Measurements from ENCODE around the gene FAM98B.

DNA sequence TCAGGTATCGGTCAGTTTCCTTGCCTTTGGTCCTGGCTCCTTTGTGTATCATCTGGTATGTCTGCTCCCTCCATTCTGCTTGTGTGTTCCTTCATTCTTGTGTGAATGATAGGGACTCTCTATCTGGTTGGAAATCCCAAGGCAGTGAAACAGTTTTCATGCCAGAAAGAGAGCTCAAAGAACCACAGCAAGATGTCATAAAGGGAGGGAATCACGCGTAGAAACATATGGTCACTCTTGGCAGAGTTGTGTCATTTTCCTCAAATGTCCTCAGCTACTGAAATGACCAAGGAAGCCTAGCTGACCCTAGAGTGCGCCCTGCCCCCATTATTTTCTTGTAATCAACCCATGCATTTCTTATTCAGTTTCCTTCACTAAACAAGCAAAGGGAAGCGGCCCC lies 62.7 kb downstream of the FAM98B start:
- TF ChIP-seq, protein P1, sequence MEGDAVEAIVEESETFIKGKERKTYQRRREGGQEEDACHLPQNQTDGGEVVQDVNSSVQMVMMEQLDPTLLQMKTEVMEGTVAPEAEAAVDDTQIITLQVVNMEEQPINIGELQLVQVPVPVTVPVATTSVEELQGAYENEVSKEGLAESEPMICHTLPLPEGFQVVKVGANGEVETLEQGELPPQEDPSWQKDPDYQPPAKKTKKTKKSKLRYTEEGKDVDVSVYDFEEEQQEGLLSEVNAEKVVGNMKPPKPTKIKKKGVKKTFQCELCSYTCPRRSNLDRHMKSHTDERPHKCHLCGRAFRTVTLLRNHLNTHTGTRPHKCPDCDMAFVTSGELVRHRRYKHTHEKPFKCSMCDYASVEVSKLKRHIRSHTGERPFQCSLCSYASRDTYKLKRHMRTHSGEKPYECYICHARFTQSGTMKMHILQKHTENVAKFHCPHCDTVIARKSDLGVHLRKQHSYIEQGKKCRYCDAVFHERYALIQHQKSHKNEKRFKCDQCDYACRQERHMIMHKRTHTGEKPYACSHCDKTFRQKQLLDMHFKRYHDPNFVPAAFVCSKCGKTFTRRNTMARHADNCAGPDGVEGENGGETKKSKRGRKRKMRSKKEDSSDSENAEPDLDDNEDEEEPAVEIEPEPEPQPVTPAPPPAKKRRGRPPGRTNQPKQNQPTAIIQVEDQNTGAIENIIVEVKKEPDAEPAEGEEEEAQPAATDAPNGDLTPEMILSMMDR (IDR thresholded peaks at IDR 0.05): no peak
- no peak for TF ChIP-seq POLR2A (IDR thresholded peaks at IDR 0.05)

All from testis (tissue), 2 donors.